Neuronal stem cell (in vitro differentiated cells): ENCODE results near the gene SUCNR1.
"Not testable (repeated sequence)": the region's sequence is repeated elsewhere in the genome, so short reads cannot be mapped to it uniquely, and the experiment has no call there.

Source experiments
- DNase-seq: peaks from one replicate; pipeline ENCODE4 v3.0.0-alpha.2; 2013; ENCODE audit warnings: low spot score
- H2AFZ ChIP-seq: one replicate; pipeline ENCODE4 v1.6.1; 2013; ENCODE audit warnings: mild to moderate bottlenecking, low read length, inconsistent platforms
- H2AK5ac ChIP-seq: 2 replicates; pipeline ENCODE4 v1.6.1; 2013; ENCODE audit warnings: low read depth, mild to moderate bottlenecking, inconsistent platforms, low read length, moderate library complexity, mixed read lengths
- H2BK120ac ChIP-seq: 2 replicates; pipeline ENCODE4 v1.6.1; 2013; ENCODE audit warnings: low read depth, mild to moderate bottlenecking, inconsistent platforms, low read length, moderate library complexity, mixed read lengths
- H2BK12ac ChIP-seq: one replicate; pipeline ENCODE4 v1.6.1; 2013; ENCODE audit warnings: low read length, inconsistent platforms
- H2BK15ac ChIP-seq: 2 replicates; pipeline ENCODE4 v1.6.1; 2013; ENCODE audit warnings: mild to moderate bottlenecking, low read length, inconsistent platforms, mixed read lengths
- H2BK5ac ChIP-seq: one replicate; pipeline ENCODE4 v1.6.1; 2013; ENCODE audit warnings: inconsistent platforms, mild to moderate bottlenecking, low read length, moderate library complexity
- H3K14ac ChIP-seq: one replicate; pipeline ENCODE4 v1.6.1; 2013; ENCODE audit warnings: low read length, inconsistent platforms
- H3K18ac ChIP-seq: 2 replicates; pipeline ENCODE4 v1.6.1; 2013; ENCODE audit warnings: low read length, inconsistent platforms
- H3K23ac ChIP-seq: 2 replicates; pipeline ENCODE4 v1.6.1; 2013; ENCODE audit warnings: low read depth, mild to moderate bottlenecking, mixed read lengths, low read length, inconsistent platforms; ENCODE audit not compliant: poor library complexity
- H3K27ac ChIP-seq: replicated peaks from 3 replicates; pipeline ENCODE4 v1.5.1; 2013; ENCODE audit warnings: low read length, inconsistent platforms
- H3K27me3 ChIP-seq, 3 experiments: 2 replicates each; pipeline ENCODE4 v1.6.1; 2013; ENCODE audit warnings: low read length in 3 of 3, mild to moderate bottlenecking in 2 of 3, inconsistent platforms in 1 of 3, low read depth in 1 of 3, mixed read lengths in 1 of 3, moderate library complexity in 1 of 3; ENCODE audit not compliant: control insufficient read depth in 3 of 3, insufficient read depth in 3 of 3
- H3K36me3 ChIP-seq, 2 donors: replicated peaks in 1 of 2; 2 replicates each; pipeline ENCODE4 v1.6.1; 2013; ENCODE audit warnings: low read length in 2 of 2; ENCODE audit not compliant: control insufficient read depth in 2 of 2, insufficient read depth in 2 of 2
- H3K4ac ChIP-seq: 2 replicates; pipeline ENCODE4 v1.6.1; 2013; ENCODE audit warnings: inconsistent platforms, mild to moderate bottlenecking, low read length, moderate library complexity
- H3K4me1 ChIP-seq, 2 donors: 1 replicate in 1 of 2; 2 replicates in 1 of 2; pipeline ENCODE4 v1.6.1; 2013; ENCODE audit warnings: low read length in 2 of 2, low read depth in 1 of 2; ENCODE audit not compliant: control insufficient read depth in 2 of 2, insufficient read depth in 1 of 2
- H3K4me2 ChIP-seq: one replicate; pipeline ENCODE4 v1.6.1; 2013; ENCODE audit warnings: mild to moderate bottlenecking, low read length, inconsistent platforms; ENCODE audit not compliant: insufficient read depth, poor library complexity, severe bottlenecking
- H3K4me3 ChIP-seq, 2 donors: 2 replicates each; pipeline ENCODE4 v1.5.1; 2013; ENCODE audit warnings: low read length in 2 of 2, mild to moderate bottlenecking in 2 of 2, inconsistent platforms in 1 of 2, moderate library complexity in 1 of 2
- H3K79me1 ChIP-seq: one replicate; pipeline ENCODE4 v1.6.1; 2013; ENCODE audit warnings: low read depth, mild to moderate bottlenecking, inconsistent platforms, low read length, moderate library complexity
- H3K9ac ChIP-seq: one replicate; pipeline ENCODE4 v1.6.1; 2013; ENCODE audit warnings: mild to moderate bottlenecking, low read depth, low read length, inconsistent platforms; ENCODE audit not compliant: poor library complexity
- H3K9me3 ChIP-seq, 2 donors: replicated peaks in 1 of 2; 2 replicates each; pipeline versions ENCODE3 to v1.6.1; 2013; ENCODE audit warnings: low read length in 2 of 2, mild to moderate bottlenecking in 2 of 2, inconsistent platforms in 1 of 2, low read depth in 1 of 2, mixed read lengths in 1 of 2, moderate library complexity in 1 of 2; ENCODE audit not compliant: control insufficient read depth in 2 of 2, insufficient read depth in 1 of 2
- H4K8ac ChIP-seq: one replicate; pipeline ENCODE4 v1.6.1; 2013; ENCODE audit warnings: low read depth, mild to moderate bottlenecking, inconsistent platforms, low read length, moderate library complexity
- H4K91ac ChIP-seq: one replicate; pipeline ENCODE4 v1.6.1; 2013; ENCODE audit warnings: low read length, low read depth, mild to moderate bottlenecking, inconsistent platforms; ENCODE audit not compliant: poor library complexity
- WGBS, 2 donors: extraction: QIAGEN DNeasy Blood & Tissue Kit; methylation state at CpG; one replicate each; pipeline ENCODE4 v1.1.7; 2013; ENCODE audit warnings: missing lambda C conversion rate in 2 of 2, mixed read lengths in 1 of 2; ENCODE audit not compliant: insufficient read length in 2 of 2, insufficient replicate concordance in 1 of 2; ENCODE audit errors: extremely low coverage in 2 of 2; 5-methylcytosine and 5-hydroxymethylcytosine counted together

SUCNR1 gene

DNA sequence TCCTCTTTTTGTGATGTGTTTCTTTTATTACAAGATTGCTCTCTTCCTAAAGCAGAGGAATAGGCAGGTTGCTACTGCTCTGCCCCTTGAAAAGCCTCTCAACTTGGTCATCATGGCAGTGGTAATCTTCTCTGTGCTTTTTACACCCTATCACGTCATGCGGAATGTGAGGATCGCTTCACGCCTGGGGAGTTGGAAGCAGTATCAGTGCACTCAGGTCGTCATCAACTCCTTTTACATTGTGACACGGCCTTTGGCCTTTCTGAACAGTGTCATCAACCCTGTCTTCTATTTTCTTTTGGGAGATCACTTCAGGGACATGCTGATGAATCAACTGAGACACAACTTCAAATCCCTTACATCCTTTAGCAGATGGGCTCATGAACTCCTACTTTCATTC lies 7.7 kb downstream of the SUCNR1 start:
- Histone ChIP-seq H3K36me3 (no peaks in the 10 kb centered on the region), H2BK120ac (no peak overlapping the region), H3K23ac (no peak overlapping the region), H3K4ac (no peak overlapping the region), H3K4me3 (no peak overlapping the region), H3K14ac (no peak overlapping the region), H3K79me1 (no peaks in the 10 kb centered on the region), H3K27me3 (no peaks in the 10 kb centered on the region), H4K91ac (no peak overlapping the region), H3K27ac (no peak overlapping the region), H2AK5ac (no peak overlapping the region), H4K8ac (no peak overlapping the region), H3K18ac (no peak overlapping the region), H2AFZ (no peak overlapping the region), H3K4me1 (no peaks in the 10 kb centered on the region), H3K9ac (no peak overlapping the region), H2BK15ac (no peak overlapping the region), H2BK5ac (no peak overlapping the region), H3K9me3 (no peaks in the 10 kb centered on the region), H3K4me2 (no peak overlapping the region), H2BK12ac (no peak overlapping the region)
- DNase-seq: no peak
- WGBS, 2 donors: no CpG with 5 or more reads among the region's 6 CpGs

DNA sequence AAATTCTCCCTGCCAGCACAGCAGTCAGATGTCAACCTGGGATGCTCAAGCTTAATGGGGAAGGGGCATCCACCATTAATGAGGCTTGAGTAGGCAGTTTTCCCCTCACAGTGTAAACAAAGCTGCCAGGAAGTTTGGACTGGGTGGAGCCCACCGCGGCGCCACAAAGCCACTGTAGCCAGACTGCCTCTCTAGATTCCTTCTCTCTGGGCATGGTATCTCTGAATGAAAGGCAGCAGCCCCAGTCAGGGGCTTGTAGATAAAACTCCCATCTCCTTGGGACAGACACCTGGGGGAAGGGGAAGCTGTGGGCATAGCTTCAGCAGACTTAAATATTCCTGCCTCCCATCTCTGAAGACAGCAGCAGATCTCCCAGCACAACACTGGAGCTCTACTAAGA lies 12.0 kb downstream of the SUCNR1 start:
- not testable (repeated sequence) for H2AFZ ChIP-seq, H3K9ac ChIP-seq, H3K23ac ChIP-seq, H3K4me1 ChIP-seq, H2BK15ac ChIP-seq, H3K4me2 ChIP-seq, H3K79me1 ChIP-seq, H3K9me3 ChIP-seq, H2BK120ac ChIP-seq, H3K18ac ChIP-seq, H3K14ac ChIP-seq, H2BK12ac ChIP-seq, H4K8ac ChIP-seq, H4K91ac ChIP-seq, H3K27ac ChIP-seq, H3K4ac ChIP-seq, H2AK5ac ChIP-seq, H3K27me3 ChIP-seq, H3K36me3 ChIP-seq, H3K4me3 ChIP-seq, DNase-seq, H2BK5ac ChIP-seq
- no CpG with 5 or more reads among the region's 3 CpGs for WGBS, 2 donors

DNA sequence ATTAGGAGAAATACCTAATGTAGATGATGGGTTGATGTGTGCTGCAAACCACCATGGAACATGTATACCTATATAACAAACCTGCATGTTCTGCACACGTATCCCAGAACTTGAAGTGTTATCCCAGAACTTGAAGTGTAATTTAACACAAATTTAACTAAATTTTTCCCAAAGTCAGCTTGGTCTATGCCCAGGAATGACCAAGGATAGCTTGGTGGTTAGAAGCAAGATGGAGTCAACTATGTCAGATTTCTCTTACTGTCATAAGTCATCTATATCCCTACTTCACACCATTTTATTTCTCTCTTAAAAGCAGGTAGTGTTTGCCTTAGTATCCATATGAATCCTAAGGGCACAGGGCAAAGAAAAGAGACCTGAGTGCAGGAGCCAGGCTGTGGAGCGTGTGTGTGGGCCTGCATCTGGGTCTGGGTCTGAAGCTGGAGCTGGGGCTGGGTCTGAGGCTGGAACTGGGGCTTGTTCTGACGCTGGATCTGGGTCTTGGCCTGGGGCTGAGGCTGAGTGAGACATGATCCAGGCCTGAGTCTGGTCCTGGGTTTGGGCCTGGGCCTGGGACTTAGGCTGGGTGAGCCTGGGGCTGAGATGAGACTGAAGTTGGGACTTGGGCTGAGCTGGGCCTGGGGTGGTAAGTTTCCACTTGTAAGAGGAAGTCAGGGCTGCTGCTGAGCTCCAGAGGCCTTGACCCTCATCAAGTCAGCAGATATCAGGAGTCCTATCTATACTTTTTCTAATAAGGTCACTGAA lies 14.2 kb downstream of the SUCNR1 start:
- not testable (repeated sequence) for H2BK12ac ChIP-seq, H3K4me1 ChIP-seq, H2AK5ac ChIP-seq, H3K14ac ChIP-seq, H3K4ac ChIP-seq, H2BK120ac ChIP-seq, H3K9me3 ChIP-seq, H3K36me3 ChIP-seq, H2AFZ ChIP-seq, H3K4me3 ChIP-seq, H3K27me3 ChIP-seq, H3K27ac ChIP-seq, H2BK15ac ChIP-seq, H4K8ac ChIP-seq, H3K79me1 ChIP-seq, DNase-seq, H4K91ac ChIP-seq, H3K23ac ChIP-seq, H2BK5ac ChIP-seq, H3K4me2 ChIP-seq, H3K9ac ChIP-seq, H3K18ac ChIP-seq
- WGBS, 2 donors: no CpG with 5 or more reads among the region's 3 CpGs

GRCh38 chr3:151890721-151891141 lies 17.3 kb downstream of the SUCNR1 start:
- Histone ChIP-seq H3K27me3 (peaks cover 0 to 2% (median 0%) of the 10 kb centered on the region in 3 experiments), H3K18ac (no peak overlapping the region), H3K36me3 (no peaks in the 10 kb centered on the region), H2BK5ac (no peak overlapping the region), H3K4me1 (no peaks in the 10 kb centered on the region), H3K27ac (no peak overlapping the region), H4K91ac (no peak overlapping the region), H3K79me1 (no peaks in the 10 kb centered on the region), H3K4ac (no peak overlapping the region), H3K4me3 (no peak overlapping the region), H3K9ac (no peak overlapping the region), H3K14ac (no peak overlapping the region), H2BK15ac (no peak overlapping the region), H3K4me2 (no peak overlapping the region), H2AFZ (no peak overlapping the region), H4K8ac (no peak overlapping the region), H3K23ac (no peak overlapping the region), H3K9me3 (no peaks in the 10 kb centered on the region), H2AK5ac (no peak overlapping the region), H2BK120ac (no peak overlapping the region), H2BK12ac (no peak overlapping the region)
- no peak for DNase-seq
- whole genome bisulfite sequencing, 2 donors: no CpG with 5 or more reads among the region's 4 CpGs
